Esophagus (tissue), 2 donors: Measurements from ENCODE around the gene SLC12A4. TPM values are rescaled to one million over a fixed set of nuclear protein-coding genes. Genes with fewer than 3 reads are reported as not detected.

Experiments
- H3K27ac ChIP-seq, 2 donors: one replicate each; pipeline ENCODE4 v1.5.1; 2013; ENCODE audit warnings: low read depth in 2 of 2, mild to moderate bottlenecking in 2 of 2, inconsistent platforms in 1 of 2, low read length in 1 of 2, moderate library complexity in 1 of 2
- H3K27me3 ChIP-seq, 2 donors: one replicate each; pipeline ENCODE4 v1.6.1; 2013; ENCODE audit warnings: low read length in 2 of 2, control low read depth in 1 of 2, mild to moderate bottlenecking in 1 of 2; ENCODE audit not compliant: insufficient read depth in 2 of 2, control insufficient read depth in 1 of 2
- H3K36me3 ChIP-seq, 2 donors: one replicate each; pipeline ENCODE4 v1.6.1; 2013; ENCODE audit warnings: low read length in 1 of 2; ENCODE audit not compliant: control insufficient read depth in 2 of 2, insufficient read depth in 2 of 2
- H3K4me1 ChIP-seq, 2 donors: one replicate each; pipeline ENCODE4 v1.6.1; 2013; ENCODE audit warnings: low read length in 1 of 2; ENCODE audit not compliant: control insufficient read depth in 2 of 2, insufficient read depth in 2 of 2
- H3K4me3 ChIP-seq, 2 donors: one replicate each; pipeline ENCODE4 v1.5.1; 2013; ENCODE audit warnings: low read length in 2 of 2, mild to moderate bottlenecking in 2 of 2, low read depth in 1 of 2, moderate library complexity in 1 of 2
- H3K9me3 ChIP-seq, 2 donors: one replicate each; pipeline ENCODE4 v1.6.1; 2013; ENCODE audit warnings: mild to moderate bottlenecking in 2 of 2, low read depth in 1 of 2, low read length in 1 of 2, moderate library complexity in 1 of 2; ENCODE audit not compliant: control insufficient read depth in 2 of 2, insufficient read depth in 1 of 2
- WGBS, 2 donors: extraction: QIAGEN DNeasy Blood & Tissue Kit; methylation state at CpG; one replicate each; pipeline ENCODE4 v1.1.7; 2013; 5-methylcytosine and 5-hydroxymethylcytosine counted together
- polyA plus RNA-seq, 2 donors: library from polyadenylated mRNA; stranded (reverse); fragments of 200-250 nt; gene quantifications; one replicate each; pipeline ENCODE4 v1.2.3, GENCODE V29; 2013
- donor health status: healthy with polysubstance abuse.
- donor health status: Bipolar disorder and iron deficiency.

The SLC12A4 gene
- polyA plus RNA-seq, 2 donors = 9.1 to 17.4 TPM

GRCh38 chr16:67936880-67937605, 31.4 kb downstream of the SLC12A4 start:
- peak overlapping the region; percentile 70 to 95 for H3K4me3 ChIP-seq
- 42 to 46% methylated on average over 6 of the region's 6 CpGs for WGBS, 2 donors
- peaks cover 3 to 18% of the 10 kb centered on the region in 2 donors for H3K4me1 ChIP-seq
- no peaks in the 10 kb centered on the region for H3K9me3 ChIP-seq
- peaks cover 0 to 16% of the 10 kb centered on the region in 2 donors for H3K36me3 ChIP-seq
- no peaks in the 10 kb centered on the region for H3K27me3 ChIP-seq
- H3K27ac ChIP-seq = peak overlapping the region; percentile 94 to 97

GRCh38 chr16:67936124-67936879, 32.1 kb downstream of the SLC12A4 start, which contains the start of gene PSMB10:
TSS of gene PSMB10 (minus strand) at chr16:67936850. CDS start at chr16:67936749, 101 bp downstream.
- peaks cover 3 to 18% of the 10 kb centered on the region in 2 donors for H3K4me1 ChIP-seq
- peak within 1 kb of the TSS; percentile 94 to 97 for H3K27ac ChIP-seq
- no peaks in the 10 kb centered on the region for H3K27me3 ChIP-seq
- H3K4me3 ChIP-seq = peak within 1 kb of the TSS; percentile 70 to 95
- H3K9me3 ChIP-seq = no peaks in the 10 kb centered on the region
- WGBS, 2 donors = 0 to 1% methylated on average over 51 to 54 of the region's 54 CpGs
- H3K36me3 ChIP-seq = peaks cover 0 to 14% of the 10 kb centered on the region in 2 donors

- Histone ChIP-seq H3K27me3 (no peaks in the 10 kb centered on the region), H3K36me3 (peaks cover 0 to 19% of the 10 kb centered on the region in 2 donors), H3K27ac (peak overlapping the region; percentile 94 to 97), H3K4me3 (peak overlapping the region; percentile 70 to 95), H3K4me1 (peaks cover 3 to 18% of the 10 kb centered on the region in 2 donors), H3K9me3 (no peaks in the 10 kb centered on the region)
- WGBS, 2 donors = 2 to 4% methylated on average over 53 to 55 of the region's 55 CpGs
Observed at GRCh38 chr16:67935402-67936123, 32.9 kb downstream of the SLC12A4 start.

GRCh38 chr16:67935101-67935401, 33.4 kb downstream of the SLC12A4 start:
- H3K27ac ChIP-seq = peak overlapping the region in 1 of 2 donors; percentile 24
- peaks cover 0 to 19% of the 10 kb centered on the region in 2 donors for H3K36me3 ChIP-seq
- H3K4me1 ChIP-seq = peaks cover 3 to 18% of the 10 kb centered on the region in 2 donors
- no peaks in the 10 kb centered on the region for H3K27me3 ChIP-seq
- WGBS, 2 donors = 33 to 37% methylated on average over 13 of the region's 13 CpGs
- H3K4me3 ChIP-seq = peak overlapping the region; percentile 70 to 95
- H3K9me3 ChIP-seq = no peaks in the 10 kb centered on the region

- H3K4me3 ChIP-seq = peak overlapping the region; percentile 70 to 95
- H3K9me3 ChIP-seq = no peaks in the 10 kb centered on the region
- H3K27ac ChIP-seq = no peak overlapping the region
- H3K27me3 ChIP-seq = no peaks in the 10 kb centered on the region
- H3K4me1 ChIP-seq = peaks cover 3 to 18% of the 10 kb centered on the region in 2 donors
- WGBS, 2 donors = 63 to 66% methylated on average over 13 of the region's 13 CpGs
- peaks cover 0 to 19% of the 10 kb centered on the region in 2 donors for H3K36me3 ChIP-seq
Observed at GRCh38 chr16:67934306-67935100, 33.9 kb downstream of the SLC12A4 start.

- Histone ChIP-seq H3K4me1 (peaks cover 3 to 18% of the 10 kb centered on the region in 2 donors), H3K27me3 (no peaks in the 10 kb centered on the region), H3K27ac (no peak overlapping the region), H3K9me3 (no peaks in the 10 kb centered on the region), H3K36me3 (peaks cover 0 to 20% of the 10 kb centered on the region in 2 donors), H3K4me3 (no peak overlapping the region)
- WGBS, 2 donors = 50 to 68% methylated on average over 7 of the region's 7 CpGs
Observed at GRCh38 chr16:67933805-67934204, 34.6 kb downstream of the SLC12A4 start.

- Histone ChIP-seq H3K27me3 (no peaks in the 10 kb centered on the region), H3K27ac (no peak overlapping the region)
- 84 to 90% methylated on average over 4 of the region's 4 CpGs for WGBS, 2 donors
Observed at GRCh38 chr16:67932462-67932840, 36.0 kb downstream of the SLC12A4 start.

GRCh38 chr16:67931712-67932461, 36.5 kb downstream of the SLC12A4 start, which contains the start of gene CTRL:
TSS of gene CTRL (minus strand) at chr16:67931862. CDS start at chr16:67931852, 10 bp downstream.
- peaks cover 3 to 13% of the 10 kb centered on the region in 2 donors for H3K4me1 ChIP-seq
- WGBS, 2 donors = 77 to 84% methylated on average over 15 of the region's 15 CpGs
- H3K27ac ChIP-seq = no peak within 1 kb of the TSS
- no peaks in the 10 kb centered on the region for H3K27me3 ChIP-seq
- H3K36me3 ChIP-seq = peaks cover 3 to 33% of the 10 kb centered on the region in 2 donors
- no peaks in the 10 kb centered on the region for H3K9me3 ChIP-seq
- H3K4me3 ChIP-seq = no peak within 1 kb of the TSS

More at GRCh38 chr16:67932462-67932840, 36.0 kb downstream of the SLC12A4 start:
- Histone ChIP-seq H3K4me3 (no peak overlapping the region), H3K9me3 (no peaks in the 10 kb centered on the region), H3K4me1 (peaks cover 3 to 18% of the 10 kb centered on the region in 2 donors), H3K36me3 (peaks cover 3 to 28% of the 10 kb centered on the region in 2 donors)
